HT-29 (cell line): Measurements from ENCODE around the gene ZBTB7B. TPM values are rescaled to one million over a fixed set of nuclear protein-coding genes. Genes with fewer than 3 reads are reported as not detected.
A peak's percentile ranks its signal among the peaks of the same experiment; 100 is the strongest.

Source experiments
- DNase-seq: peaks from one replicate; pipeline ENCODE4 v3.0.0-alpha.2; 2015; ENCODE audit warnings: low spot score
- total RNA-seq: library from RNA; depleted of rRNA; stranded (reverse); fragments of >200 nt; shearing (Covaris generic); gene quantifications from 2 replicates; pipeline ENCODE4 v1.2.3, GENCODE V29; 2014

Gene ZBTB7B
- total RNA-seq, 1 experiment from 2014 or later: 83.4 TPM

DNA sequence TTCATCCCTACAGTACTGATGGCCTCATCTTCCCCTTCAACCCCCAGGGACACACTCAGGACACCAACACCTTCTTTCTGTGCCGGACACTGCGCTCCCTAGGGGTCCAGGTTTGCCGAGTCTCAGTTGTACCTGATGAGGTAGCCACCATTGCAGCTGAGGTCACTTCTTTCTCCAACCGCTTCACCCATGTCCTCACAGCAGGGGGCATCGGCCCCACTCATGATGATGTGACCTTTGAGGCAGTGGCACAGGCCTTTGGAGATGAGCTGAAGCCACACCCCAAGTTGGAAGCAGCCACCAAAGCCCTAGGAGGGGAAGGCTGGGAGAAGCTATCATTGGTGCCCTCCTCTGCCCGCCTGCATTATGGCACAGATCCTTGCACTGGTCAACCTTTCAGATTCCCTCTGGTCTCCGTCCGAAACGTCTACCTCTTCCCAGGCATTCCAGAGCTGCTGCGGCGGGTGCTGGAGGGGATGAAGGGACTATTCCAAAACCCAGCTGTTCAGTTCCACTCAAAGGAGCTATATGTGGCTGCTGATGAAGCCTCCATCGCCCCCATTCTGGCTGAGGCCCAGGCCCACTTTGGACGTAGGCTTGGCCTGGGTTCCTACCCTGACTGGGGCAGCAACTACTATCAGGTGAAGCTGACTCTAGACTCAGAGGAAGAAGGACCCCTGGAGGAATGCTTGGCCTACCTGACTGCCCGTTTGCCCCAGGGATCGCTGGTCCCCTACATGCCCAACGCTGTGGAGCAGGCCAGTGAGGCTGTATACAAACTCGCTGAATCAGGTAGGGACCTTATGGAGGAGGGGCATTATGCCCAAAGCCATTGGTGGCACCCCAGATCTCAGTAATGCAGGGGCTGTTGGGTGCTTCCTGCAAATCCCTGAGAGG, 14.3 kb upstream of the ZBTB7B start:
- DNase-seq: no peak

DNA sequence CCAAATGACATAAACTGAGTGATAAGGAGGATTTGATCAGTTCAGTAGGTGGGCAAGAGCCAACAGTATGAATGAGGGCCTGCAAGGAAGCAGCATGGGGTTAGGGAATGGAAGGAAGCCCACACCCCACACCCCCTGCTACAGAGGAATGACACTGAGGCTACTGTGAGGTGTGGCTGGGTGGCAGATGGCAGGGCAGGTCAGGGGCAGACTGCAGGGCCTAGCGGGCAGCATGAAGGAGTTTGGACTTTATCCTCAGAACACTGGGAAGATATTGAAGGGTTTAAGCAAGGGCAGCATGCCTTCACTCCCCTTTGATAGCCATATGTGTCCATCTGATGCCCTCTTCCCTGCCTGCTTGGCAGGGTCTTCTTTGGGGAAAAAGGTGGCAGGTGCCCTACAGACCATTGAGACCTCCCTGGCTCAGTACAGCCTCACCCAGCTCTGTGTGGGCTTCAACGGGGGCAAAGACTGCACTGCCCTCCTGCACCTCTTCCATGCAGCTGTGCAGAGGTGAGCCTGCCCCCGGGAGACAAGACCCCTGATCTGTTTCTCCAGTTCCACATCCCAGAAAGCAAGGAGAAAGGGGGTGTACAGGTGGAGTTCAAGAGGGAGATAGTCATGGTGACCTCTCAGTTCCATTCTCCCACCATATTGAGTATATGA, 13.3 kb upstream of the ZBTB7B start:
- no peak for DNase-seq

DNA sequence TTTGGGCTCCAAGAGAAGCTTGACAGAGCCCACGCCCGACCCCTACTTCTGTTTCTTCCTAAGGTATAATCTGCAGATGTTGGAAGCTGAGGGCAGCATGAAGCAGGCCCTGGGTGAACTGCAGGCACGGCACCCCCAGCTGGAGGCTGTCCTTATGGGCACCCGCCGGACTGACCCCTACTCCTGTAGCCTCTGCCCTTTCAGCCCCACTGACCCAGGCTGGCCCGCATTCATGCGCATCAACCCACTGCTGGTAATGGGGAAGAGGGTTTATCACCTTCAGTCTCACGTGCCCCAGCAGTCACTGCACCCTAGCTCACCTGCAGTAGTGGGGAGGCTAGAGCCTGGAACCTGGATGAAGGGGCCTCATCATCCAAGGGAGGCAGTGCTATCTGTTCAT, 12.3 kb upstream of the ZBTB7B start:
- no peak for DNase-seq

DNA sequence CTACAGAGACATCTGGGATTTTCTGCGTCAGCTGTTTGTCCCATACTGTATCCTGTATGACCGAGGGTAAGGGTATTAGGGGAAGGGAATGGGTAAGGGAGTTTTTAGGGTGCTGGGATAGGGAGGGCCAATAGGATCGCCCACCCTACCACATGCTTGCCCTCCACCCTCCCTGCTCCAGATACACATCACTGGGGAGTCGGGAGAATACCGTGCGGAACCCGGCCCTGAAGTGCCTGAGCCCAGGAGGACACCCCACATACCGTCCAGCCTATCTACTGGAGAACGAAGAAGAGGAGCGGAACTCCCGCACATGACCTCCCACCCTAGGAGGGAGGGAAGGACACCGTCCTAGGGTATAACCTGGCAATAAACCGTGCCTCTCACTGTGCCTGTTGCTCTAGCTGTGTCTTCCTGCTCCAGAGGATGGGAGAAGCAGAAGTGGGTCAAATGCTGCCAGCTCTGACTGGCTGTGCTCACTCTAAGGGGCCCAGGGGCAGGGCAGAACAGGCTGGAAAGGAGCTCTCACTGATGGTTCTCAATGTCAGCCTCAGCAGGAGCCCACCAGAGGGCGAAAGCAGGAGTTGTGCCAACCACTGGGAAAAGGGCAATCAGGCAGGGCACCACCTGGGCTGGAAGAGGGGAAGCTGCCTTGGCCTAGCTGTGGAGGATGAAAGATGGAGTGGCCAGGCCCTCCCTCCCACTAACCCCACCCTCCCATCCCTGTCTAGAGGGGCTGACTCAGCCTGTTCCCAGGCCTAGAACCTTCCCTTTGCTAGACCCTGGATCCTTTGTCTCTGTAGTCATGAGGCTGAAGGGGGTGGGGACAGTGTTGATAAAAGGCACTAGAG, 9.7 kb upstream of the ZBTB7B start:
- peak; percentile 63 for DNase-seq

DNA sequence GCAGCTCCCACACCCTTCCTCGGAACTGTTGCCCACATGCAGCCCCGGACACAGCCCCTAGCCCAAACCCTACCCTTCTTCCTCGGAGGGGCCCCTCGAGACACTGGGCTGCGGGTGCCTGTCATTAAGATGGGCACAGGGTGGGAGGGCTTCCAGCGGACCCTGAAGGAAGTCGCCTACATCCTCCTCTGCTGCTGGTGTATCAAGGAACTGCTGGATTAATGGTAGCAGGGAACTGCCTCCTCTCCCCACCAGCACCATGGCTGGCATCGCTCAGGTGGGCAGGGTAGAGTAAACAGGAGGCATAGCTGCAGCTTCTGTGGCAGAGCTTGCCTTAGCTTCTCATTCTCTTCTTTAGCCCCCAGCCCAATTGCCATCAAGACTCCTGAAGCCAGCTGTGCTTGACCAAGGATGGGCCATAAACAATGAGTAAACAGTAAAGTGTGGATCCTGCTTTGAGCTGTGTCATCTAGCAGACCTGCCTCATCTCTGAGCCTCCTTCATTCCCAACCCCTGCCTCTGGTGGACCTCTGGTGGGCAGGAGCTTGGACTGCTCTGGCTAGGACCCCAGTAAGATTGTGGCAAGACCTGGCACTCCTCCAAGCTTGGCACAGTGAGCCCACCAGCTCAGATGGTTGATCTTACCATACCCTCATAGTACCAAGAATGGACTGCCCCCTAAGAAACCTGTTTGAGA, 8.9 kb upstream of the ZBTB7B start, which contains the start of gene LENEP:
TSS of gene LENEP (plus strand) at position 15 of the 697 bp plus-strand sequence. CDS start at position 37, 22 bp downstream.
- no peak for DNase-seq

DNA sequence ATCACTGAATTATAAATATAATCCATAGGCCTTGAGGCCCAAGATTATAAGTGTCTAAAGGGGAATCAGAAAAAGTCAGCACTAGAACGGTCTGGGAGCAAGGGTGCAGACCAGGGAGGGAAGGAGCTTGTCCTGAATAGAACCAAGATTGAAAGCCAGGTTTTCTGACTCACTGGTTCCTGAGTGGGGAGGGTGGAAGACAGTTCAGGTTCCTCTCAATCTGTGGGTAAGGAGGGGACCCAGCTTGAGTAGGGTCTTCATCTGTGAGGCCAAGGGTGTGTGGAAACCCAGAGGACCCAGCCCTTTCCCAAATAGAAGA, 8.4 kb upstream of the ZBTB7B start:
- DNase-seq: no peak

DNA sequence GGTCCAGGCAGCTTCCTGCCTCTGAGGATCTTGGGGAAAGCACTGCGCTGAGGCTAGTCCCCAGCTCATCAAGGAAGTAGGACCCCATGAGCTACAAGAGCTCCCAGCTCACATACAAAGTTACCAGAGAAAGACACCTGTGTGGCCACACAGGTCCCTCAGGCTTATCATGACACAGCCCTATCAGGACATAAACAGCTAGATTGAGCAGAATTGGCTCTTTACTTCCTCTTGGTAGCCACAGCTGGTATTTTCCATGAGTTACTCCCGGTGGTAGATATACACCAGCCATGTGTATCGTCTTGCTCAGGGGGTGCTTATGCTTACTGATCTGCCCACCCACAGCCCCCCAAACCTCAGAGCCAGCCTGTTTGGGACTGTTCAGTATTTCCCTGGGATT, 8.0 kb upstream of the ZBTB7B start:
- no peak for DNase-seq

DNA sequence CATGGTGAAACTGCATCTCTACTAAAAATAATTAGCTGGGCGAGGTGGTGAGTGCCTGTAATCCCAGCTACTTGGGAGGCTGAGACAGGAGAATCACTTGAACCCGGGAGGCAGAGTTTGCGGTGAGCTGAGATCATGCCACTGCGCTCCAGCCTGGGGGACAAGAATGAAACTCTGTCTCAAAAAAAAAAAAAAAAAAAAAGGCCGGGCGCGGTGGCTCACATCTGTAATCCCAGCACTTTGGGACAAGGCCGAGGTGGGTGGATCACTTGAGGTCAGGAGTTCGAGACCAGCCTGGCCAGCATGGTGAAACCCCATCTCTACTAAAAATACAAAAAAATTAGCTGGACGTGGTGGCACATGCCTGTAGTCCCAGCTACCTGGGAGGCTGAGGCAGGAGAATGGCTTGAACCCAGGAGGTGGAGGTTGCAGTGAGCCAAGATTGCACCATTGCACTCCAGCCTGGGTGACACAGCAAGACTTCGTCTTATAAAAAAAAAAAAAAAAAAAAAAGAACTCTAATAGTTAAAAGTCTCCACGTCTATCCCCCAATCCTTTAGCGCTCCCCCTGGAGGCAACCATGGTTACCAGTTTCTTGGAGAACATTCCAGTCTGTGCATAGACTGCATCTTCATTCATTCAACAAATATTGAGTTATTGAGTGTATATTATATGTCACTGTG, 7.2 kb upstream of the ZBTB7B start:
- DNase-seq: peak; percentile 87

DNA sequence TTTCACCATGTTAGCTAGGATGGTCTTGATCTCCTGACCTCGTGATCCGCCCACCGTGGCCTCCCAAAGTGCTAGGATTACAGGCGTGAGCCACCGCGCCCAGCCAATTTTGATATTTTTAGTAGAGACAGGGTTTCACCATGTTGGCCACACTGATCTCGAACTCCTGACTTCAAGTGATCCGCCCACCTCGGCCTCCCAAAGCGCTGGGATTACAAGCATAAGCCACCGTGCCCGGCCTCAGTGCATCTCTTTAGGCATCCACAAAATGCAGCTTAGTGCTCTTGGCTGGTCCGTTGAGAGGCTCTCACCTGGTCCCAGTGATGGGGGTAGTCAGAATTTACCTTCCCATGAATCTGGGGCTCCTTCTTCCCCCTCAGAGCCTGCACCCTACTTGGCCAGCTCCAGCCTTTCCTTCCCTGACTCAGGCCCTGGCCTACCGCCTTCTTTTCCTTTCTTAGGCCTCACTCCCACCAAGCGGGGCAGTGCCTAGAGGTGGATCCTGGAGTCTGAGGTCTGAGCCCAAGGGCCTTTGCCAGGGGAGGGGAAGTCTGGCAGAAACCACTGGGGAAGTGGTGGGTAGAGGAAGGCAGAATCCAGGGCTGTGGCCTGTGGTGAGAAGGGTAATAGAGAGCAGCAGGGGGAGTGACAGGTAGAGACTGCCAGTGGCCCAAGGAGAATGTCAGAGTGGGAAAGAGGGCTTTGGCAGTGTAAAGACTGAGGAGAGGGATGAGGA, 5.5 kb upstream of the ZBTB7B start:
- no peak for DNase-seq

DNA sequence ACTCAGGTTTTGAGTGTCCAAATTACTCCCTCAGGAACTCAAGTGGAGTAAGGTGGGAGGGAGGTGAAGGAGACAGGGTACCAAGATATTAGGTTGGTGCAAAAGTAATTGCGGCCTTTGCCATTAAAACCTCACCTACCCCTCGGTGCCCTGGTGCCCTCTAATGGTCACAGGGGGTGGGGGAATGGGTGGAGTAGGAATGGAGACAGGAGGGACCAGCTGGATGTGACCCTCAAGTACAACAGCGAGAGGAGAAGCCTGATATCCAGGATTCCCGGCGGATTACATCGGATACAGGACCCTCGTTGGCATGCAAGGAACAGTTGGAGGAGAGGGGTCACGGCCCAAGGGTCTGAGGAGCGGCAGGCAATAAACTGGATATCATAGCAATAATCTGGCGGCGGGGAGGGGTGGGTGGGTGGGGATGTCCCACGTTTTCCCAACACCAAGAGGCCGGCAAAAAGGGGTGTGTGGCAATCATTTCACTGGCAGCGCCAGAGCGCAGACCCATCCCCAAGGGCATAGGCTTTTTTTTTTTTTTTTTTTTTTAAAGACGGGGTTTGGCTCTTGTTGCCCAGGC, 4.3 kb upstream of the ZBTB7B start:
- no peak for DNase-seq

DNA sequence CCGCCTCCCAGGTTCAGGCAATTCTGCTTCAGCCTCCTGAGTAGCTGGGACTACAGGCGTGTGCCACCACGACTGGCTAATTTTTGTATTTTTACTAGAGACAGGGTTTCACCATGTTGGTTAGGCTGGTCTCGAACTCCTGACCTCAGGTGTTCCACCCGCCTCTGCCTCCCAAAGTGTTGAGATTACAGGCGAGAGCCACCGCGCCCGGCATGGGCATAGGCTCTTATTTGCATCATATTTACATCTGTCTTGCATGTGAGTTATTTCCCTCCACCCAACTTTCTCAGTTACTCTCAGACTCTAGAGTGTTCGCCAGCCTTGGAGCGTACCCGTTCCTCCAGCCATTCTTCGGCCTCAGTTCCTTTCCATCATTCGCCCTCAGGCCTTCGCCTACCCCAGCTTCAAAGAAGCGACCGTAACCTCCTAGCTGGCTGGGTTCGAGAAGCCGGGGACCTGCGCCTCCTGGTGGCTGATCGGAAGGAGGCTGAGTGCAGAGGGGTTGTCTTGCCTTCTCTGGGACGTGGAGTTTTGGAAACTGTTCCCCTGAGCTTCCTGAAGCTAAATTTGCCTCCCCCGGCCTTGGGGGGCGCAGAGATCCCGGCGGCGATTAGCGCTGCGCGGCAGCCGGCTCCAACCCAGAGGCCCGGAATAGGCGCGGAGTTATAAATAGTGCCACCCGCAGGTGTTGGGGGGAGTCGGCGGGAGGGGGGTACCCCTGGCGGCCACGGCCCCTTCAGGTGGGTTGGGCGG, 3.6 kb upstream of the ZBTB7B start:
- DNase-seq: peak; percentile 60

DNA sequence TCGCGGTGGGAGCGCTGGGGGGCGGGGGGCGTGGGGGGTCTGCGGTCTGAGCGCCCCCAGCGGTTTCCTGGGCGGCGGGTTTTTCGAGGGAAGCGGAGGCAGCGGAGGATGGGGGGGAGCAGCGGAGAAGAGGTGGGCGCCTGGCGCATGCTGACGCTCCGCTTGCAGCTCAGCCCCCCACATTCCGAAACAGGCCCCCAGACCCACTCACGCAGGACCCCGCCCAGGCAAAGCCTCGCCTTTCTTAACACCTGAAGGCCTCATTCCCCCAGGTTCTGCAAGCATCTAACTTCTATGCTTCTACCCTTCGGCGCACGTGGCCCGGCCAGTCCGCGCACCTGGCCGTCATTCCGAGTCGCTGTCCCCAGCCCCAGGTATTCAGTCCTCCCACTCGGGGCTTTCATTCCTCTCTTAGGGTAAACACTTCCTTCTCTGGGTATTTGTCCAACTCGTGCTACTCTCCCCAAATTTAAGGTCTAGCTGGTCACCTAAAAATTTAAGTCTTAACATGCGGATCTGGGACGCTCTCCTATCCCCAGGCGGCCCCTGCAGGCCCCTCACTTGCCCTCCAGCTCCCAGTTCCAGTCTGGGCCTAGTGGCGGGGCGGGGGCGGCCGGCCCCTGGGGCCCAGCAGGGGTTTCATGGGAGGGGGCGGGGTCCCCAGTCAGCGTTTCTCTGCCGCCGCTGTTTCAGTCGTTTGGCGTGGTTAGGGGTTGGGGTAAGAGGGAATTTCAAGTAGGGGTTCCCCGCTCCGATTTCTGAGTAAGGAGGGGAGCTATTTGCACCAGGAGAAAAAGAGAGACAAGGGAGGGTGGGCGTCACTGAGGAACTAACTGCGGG, 2.8 kb upstream of the ZBTB7B start:
- DNase-seq: peak; percentile 56

DNA sequence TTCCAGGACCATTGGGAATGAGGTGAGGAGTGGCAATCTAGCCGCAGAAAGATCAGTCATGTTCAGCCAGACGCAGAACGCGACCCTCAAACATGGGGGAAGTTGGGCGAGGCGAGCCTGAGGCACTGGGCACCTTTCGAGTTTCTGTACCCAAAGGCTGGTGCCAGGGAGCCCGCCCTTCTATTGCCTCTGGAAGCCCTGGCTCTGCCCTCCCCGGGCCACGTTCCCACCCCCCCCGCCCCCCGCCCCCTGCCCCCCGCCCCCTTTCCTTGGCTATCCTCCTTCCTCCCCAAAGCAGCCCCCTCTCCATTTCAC, 2.2 kb upstream of the ZBTB7B start:
- DNase-seq: peak; percentile 48

DNA sequence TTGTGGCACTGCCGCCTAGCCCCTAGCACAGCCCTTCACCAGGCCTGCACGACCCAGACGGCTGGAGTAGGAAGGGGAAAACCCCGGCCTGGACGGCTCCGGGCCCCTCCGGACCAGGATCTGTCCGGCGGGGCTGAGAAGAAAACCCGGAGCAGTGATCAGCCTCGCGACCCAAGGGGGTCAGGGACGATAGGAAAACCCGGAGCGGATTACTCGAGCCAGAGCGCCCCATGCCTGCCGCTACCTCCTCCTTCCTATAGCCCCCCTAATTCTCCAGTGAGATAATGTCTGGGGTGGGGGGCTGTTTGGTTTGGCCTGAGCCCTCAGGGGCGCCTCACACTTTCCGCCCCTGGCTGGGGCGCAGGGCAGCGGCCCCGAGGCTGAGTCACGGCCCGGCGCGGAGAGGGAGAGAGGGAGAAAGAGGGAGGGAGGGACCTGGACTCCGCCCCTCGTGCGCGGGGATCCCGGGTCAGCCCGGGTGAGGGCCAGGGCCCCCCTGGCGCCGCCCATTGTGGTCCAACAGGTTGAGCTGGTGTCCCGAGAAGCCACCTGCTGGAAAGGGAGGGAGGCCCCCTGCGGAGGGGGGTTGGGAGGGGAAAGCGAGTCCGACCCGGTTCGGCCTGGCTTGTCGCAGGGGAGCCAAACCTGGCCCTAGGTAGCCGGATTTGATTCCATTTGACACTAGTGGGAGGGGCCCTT, 1.7 kb upstream of the ZBTB7B start:
- DNase-seq: peak; percentile 95

DNA sequence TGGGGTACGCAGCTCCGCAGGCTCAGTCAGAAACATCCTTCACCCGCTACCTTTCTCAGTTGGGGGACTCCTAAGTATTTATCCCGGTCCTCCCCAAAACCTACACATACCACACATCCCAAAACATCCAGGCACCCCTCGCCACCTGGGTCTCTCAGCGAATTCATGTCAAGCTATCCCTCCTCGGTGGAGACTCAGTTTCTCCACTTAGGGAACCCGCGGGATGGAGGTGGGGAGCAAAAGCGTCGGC, 1.3 kb upstream of the ZBTB7B start:
- no peak for DNase-seq

DNA sequence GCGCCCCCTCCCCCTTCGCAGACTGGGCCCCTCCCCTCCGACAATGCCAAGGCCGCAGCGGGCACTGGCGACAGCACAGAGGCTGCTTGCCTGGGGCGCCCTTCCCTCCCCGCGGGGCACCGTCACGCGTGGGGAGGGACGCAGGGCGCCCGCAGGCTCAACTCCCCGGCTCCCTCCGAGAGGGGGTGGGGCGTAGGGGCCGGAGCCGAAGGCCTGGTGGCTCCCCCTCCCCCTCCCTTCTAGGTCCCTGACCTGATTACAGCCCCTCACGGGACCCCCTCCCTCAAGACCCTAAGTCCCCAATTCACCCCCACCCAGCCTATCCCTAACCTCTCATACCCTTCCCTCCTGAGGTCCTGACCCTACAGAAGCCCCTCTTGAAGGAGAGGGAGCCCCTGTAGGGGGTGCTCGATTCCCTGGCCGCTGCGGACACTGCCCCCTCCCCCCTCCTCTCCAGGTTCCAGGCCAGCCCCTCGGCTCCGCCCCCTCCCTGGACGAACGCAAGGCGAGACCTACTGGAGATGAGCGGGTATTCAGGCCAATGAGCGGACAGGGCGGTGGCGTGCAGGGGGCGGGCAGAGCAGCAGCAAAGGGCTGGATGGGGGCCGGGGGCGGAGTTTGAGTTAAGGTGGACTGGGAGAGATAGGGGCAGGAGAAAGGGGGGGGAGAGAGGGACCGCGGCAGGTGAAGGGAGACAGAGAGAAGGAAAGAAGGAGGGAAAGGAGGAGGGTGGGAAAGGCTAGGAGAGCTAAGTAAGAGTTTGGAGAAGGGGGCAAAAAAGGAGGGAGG, 733 bp upstream of the ZBTB7B start:
- DNase-seq: peak; percentile 98

DNA sequence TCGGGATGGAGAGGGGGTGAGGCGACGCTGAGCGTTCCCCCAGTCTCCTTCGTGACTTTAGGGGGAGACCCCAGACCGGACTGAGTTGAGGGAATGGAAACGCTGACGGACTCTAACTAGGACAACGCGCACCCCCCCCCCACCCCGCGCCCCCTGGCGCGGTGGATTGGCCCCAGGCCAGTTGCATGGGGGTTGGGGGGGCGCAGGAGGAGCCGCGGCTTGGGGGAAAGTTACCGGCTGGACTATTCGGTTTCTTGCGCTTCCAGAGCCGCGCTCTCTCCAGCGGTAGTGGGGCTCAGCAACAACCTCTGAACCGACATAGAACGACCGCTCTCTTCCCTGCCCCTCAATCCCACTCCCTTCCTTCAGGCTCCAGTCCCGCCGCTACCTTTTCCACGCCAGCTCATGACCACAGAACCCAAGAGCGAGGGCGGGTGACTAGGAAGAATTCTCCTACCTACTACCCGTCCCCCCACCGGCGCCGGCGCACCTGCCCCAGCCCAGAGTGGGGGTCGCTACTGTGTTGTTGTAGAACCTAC, 694 bp downstream of the ZBTB7B start:
- DNase-seq: peak; percentile 48
